NK-92 (cell line): ENCODE data around the gene HIC1.

Experiments
- DNase-seq: peaks from one replicate; lab custom pipeline; 2025; ENCODE audit not compliant: unreplicated experiment; lab: John Stamatoyannopoulos, UW

The HIC1 gene

GRCh38 chr17:2071455-2072281, 16.8 kb downstream of the HIC1 start:
- no peak for DNase-seq

- DNase-seq, result no peak
These were observed 20.0 kb downstream of the HIC1 start for GRCh38 chr17:2074919-2075318.

- DNase-seq, result no peak
These were observed 20.6 kb downstream of the HIC1 start for GRCh38 chr17:2075336-2076086.

- DNase-seq, result no peak
These were observed 21.4 kb downstream of the HIC1 start for GRCh38 chr17:2076087-2076984.

- no peak for DNase-seq
These were observed 22.1 kb downstream of the HIC1 start for GRCh38 chr17:2077040-2077439.

- DNase-seq, result no peak
These were observed 26.7 kb downstream of the HIC1 start for GRCh38 chr17:2081564-2081963.

- DNase-seq, result no peak
These were observed 27.3 kb downstream of the HIC1 start for GRCh38 chr17:2082003-2082781.

GRCh38 chr17:2083613-2084035, 28.7 kb downstream of the HIC1 start:
- no peak for DNase-seq

GRCh38 chr17:2084036-2084765, 29.3 kb downstream of the HIC1 start:
- DNase-seq, result no peak

- DNase-seq, result no peak
These were observed 30.1 kb downstream of the HIC1 start for GRCh38 chr17:2084766-2085647.

- DNase-seq, result no peak
These were observed 30.7 kb downstream of the HIC1 start for GRCh38 chr17:2085648-2085949.

GRCh38 chr17:2086306-2086705, 31.4 kb downstream of the HIC1 start:
- no peak for DNase-seq

GRCh38 chr17:2087597-2088211, 32.8 kb downstream of the HIC1 start:
- DNase-seq, result no peak

GRCh38 chr17:2089021-2089422, 34.1 kb downstream of the HIC1 start:
- no peak for DNase-seq

- DNase-seq, result no peak
These were observed 35.3 kb downstream of the HIC1 start for GRCh38 chr17:2090210-2090641.

GRCh38 chr17:2090804-2091534, 36.1 kb downstream of the HIC1 start:
- DNase-seq, result no peak

- no peak for DNase-seq
These were observed 37.4 kb downstream of the HIC1 start for GRCh38 chr17:2092253-2092652.

- no peak for DNase-seq
These were observed 38.4 kb downstream of the HIC1 start for GRCh38 chr17:2093349-2093748.
